Bronchial epithelial cell (primary cell): Measurements from ENCODE around the gene C1orf116. TPM values are rescaled to one million over a fixed set of nuclear protein-coding genes. Genes with fewer than 3 reads are reported as not detected.
A peak's percentile ranks its signal among the peaks of the same experiment; 100 is the strongest.

ENCODE experiments used
- DNase-seq: peaks from one replicate; pipeline ENCODE4 v3.0.0-alpha.2; 2010; ENCODE audit warnings: low read depth
- FAIRE-seq: peaks from 2 replicates; lab custom pipeline; 2011; peaks lifted over from hg19 to GRCh38; lab: Jason Lieb, UNC
- H3K27me3 ChIP-seq: 2 replicates; pipeline ENCODE4 v1.5.1; 2011; ENCODE audit warnings: low read length; ENCODE audit not compliant: control insufficient read depth, insufficient read depth
- H3K36me3 ChIP-seq: 2 replicates; pipeline ENCODE4 v1.5.1; 2011; ENCODE audit warnings: low read length; ENCODE audit not compliant: control insufficient read depth, insufficient read depth
- H3K4me3 ChIP-seq: 2 replicates; pipeline ENCODE4 v1.5.1; 2011; ENCODE audit warnings: mild to moderate bottlenecking, low read depth, low read length, control low read depth
- total RNA-seq: library from RNA; depleted of rRNA; stranded (reverse); fragments of >200 nt; gene quantifications from 2 replicates; pipeline ENCODE4 v1.2.1, GENCODE V29; 2014
- TF ChIP-seq, protein P1 (sequence below): IDR thresholded peaks from 2 replicates; pipeline ENCODE4 v1.5.1; 2011; ENCODE audit warnings: mild to moderate bottlenecking, moderate library complexity, low read length, control low read depth, inconsistent platforms; ENCODE audit not compliant: insufficient read depth, severe bottlenecking

The C1orf116 gene
- total RNA-seq, 1 donor from 2014 or later, result 20.0 TPM

DNA sequence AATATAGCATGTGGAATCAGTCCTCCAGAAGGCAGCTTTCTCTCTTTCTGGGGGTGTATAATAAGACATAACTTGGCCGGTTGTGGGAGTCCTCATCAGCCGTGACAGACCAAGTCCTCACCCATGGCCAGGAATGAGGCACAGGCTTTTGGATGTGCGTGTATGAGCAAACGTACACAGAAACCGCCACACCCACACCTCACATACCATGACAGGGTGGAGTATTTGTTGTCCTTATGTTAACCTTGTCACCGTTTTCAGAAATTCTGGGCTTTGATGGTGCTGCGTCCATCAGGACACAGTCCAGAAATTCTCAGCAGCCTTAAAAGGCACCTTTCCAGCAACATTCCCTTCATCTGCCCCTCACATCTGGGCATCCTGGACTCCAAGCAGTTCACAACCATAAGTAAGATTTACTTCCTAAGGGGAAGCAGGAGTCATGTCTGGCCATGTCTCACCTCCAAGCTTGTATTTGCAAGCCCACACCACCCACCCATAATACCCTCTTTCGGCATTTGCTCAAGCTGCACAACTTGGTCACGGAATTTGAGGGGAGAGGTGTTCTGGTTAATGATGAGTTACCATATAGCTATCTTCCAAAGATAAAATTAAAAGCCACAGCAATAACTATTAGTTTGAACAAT is 12.4 kb downstream of the C1orf116 start:
- Histone ChIP-seq H3K4me3 (no peak overlapping the region), H3K36me3 (peaks cover 18% of the 10 kb centered on the region), H3K27me3 (no peaks in the 10 kb centered on the region)
- TF ChIP-seq, protein P1, sequence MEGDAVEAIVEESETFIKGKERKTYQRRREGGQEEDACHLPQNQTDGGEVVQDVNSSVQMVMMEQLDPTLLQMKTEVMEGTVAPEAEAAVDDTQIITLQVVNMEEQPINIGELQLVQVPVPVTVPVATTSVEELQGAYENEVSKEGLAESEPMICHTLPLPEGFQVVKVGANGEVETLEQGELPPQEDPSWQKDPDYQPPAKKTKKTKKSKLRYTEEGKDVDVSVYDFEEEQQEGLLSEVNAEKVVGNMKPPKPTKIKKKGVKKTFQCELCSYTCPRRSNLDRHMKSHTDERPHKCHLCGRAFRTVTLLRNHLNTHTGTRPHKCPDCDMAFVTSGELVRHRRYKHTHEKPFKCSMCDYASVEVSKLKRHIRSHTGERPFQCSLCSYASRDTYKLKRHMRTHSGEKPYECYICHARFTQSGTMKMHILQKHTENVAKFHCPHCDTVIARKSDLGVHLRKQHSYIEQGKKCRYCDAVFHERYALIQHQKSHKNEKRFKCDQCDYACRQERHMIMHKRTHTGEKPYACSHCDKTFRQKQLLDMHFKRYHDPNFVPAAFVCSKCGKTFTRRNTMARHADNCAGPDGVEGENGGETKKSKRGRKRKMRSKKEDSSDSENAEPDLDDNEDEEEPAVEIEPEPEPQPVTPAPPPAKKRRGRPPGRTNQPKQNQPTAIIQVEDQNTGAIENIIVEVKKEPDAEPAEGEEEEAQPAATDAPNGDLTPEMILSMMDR, result no peak
- DNase-seq (peak; percentile 96), FAIRE-seq (no peak)

DNA sequence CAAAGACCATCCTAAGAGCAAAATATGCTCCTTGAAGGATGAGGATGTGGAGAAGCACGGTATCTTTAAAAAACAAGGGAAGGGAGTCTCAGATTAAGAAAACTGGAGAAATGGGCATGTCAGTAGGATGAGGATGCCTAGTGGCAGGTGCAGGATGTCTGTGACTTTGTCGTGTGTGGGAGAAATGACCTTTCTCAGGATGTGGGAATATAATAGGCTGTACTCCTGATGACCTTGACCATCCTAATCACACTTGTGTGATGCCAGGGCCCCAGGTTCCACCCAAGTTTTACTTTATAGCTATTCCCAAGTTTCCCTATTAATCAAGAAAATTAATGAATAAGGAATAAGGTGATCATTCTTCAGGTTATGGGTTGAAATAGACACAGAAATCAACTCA is 12.9 kb downstream of the C1orf116 start:
- Histone ChIP-seq H3K27me3 (no peaks in the 10 kb centered on the region), H3K4me3 (no peak overlapping the region), H3K36me3 (peaks cover 15% of the 10 kb centered on the region)
- DNase-seq, result no peak
- TF ChIP-seq, protein P1, result no peak
- no peak for FAIRE-seq

DNA sequence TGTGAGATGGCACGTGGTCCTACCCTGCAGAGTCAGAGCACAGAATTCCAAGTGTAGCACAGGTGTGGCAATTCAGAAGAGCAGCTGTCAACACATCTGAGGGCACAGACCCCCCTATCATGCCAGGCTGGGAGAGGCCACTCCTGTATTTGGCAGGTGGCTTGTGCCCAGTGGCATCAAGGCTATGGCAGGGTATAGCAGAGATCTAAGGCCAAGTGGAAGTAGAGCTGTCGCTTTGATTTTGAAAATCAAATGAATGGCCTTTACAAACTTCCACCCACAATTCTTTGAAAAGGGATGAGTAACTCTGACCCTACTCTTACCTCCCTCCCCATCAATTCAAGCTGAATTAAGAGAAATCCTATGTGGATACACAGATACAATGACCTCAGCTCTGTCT is 13.4 kb downstream of the C1orf116 start:
- Histone ChIP-seq H3K36me3 (peaks cover 12% of the 10 kb centered on the region), H3K27me3 (no peaks in the 10 kb centered on the region), H3K4me3 (no peak overlapping the region)
- TF ChIP-seq, protein P1, result no peak
- DNase-seq (peak; percentile 41), FAIRE-seq (no peak)

DNA sequence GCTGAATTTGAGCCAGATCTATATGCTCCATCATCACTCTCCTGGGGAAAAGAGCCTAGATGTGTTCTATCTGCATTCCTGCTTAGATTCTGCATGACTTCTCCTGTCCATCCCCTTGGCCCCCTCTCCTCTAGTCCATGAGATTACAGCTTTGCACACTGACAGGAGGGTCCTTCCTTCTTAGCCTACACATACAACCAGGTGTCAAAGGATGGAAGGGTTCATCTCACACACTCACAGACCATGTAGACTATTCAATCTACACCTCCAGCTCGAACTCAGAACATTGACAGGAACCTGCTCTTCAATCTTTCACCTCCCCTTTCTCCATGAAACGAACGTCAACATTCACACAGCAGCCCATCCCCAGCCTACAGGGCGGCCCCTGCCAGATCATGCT is 13.8 kb downstream of the C1orf116 start:
- DNase-seq, result no peak
- H3K27me3 ChIP-seq, result no peaks in the 10 kb centered on the region
- H3K4me3 ChIP-seq, result no peak overlapping the region
- peaks cover 9% of the 10 kb centered on the region for H3K36me3 ChIP-seq
- TF ChIP-seq, protein P1, result no peak
- FAIRE-seq, result no peak

DNA sequence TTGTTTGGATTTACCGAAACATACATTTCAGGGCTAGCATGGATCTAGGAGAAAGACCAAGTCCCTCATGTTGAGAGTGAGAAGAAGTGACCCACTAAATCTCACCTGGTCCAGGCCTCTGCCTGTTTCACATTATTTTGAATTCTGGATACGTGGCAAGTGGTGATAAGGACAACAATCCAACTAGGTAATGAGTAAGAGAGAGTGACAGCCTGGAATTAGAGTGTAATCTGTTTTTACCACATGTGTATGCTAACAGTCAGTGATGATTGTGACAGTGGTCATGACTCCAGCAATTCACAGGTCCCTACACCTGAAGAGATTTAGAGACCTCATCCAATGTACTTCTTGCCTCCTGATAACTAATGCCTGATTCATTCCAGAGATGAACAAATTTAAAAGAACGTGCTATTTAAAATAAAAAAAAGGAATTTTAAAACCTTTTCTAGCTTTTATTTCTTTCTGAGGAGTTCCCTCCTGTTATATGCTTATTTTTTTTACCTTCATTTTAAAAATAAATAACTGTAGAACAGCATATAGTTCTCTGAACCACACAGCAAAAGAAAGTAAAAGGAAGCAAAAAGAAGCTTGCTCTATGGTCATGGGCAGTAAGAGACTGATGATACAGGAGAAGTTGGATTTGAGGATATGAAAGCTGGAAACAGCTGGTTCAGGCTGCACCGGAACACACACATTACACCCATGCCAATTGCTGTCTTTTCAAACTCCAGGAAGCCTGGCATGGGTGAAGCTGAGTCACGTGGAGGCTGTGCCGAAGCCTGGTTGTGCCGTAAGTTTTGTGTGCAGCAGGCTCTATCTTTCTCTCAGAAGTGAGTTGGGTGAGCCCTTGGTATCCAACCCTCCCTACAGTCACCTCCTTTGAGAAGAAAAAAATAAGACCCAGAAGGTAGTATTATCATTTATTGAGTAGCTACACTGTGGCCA is 14.7 kb downstream of the C1orf116 start:
- peak; percentile 79 for DNase-seq
- FAIRE-seq, result no peak
- Histone ChIP-seq H3K36me3 (peaks cover 5% of the 10 kb centered on the region), H3K27me3 (no peaks in the 10 kb centered on the region), H3K4me3 (no peak overlapping the region)
- TF ChIP-seq, protein P1, result no peak
